GM12892 (cell line): ENCODE data around the gene RGS10.

ENCODE experiments used
- POLR2A ChIP-seq: IDR thresholded peaks from 2 replicates; pipeline ENCODE4 v1.6.1; 2011; ENCODE audit warnings: low read depth, low read length, control low read depth
- POLR2AphosphoS5 ChIP-seq: IDR thresholded peaks from 2 replicates; pipeline ENCODE4 v1.6.1; 2011; ENCODE audit warnings: low read depth, low read length, control low read depth
- TAF1 ChIP-seq: IDR thresholded peaks from 2 replicates; pipeline ENCODE4 v1.6.1; 2011; ENCODE audit warnings: low read depth, mild to moderate bottlenecking, control low read depth, low read length, borderline replicate concordance

DNA sequence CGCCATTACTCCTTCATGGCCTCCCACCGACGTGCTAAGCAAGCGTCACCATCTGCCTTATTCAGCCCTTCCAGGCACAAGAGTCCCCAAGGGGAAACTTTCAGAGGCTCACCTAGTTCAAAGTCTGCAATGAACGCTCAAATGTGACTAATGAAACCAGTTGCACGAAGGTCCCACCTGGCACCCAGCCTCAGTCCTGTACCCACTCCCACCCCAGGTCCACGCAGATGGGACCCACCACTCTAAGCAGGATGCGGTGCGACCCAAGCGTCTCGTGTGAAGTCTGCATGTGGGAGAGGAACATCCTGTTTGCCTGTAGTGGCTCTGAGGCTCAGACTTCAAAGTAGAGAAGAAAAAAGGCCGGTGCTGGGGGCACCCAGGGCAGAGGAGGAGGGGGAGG lies 40.3 kb downstream of the RGS10 start:
- TF ChIP-seq POLR2A, result no peak
- TF ChIP-seq POLR2AphosphoS5, result no peak
- TF ChIP-seq TAF1, result no peak
